NCI-H2196 (cell line): ENCODE results near the gene PAK2.
"Not testable (repeated sequence)": the region's sequence is repeated elsewhere in the genome, so short reads cannot be mapped to it uniquely, and the experiment has no call there.

Experiments
- DNase-seq: peaks from one replicate; lab custom pipeline; 2025; ENCODE audit not compliant: unreplicated experiment; lab: John Stamatoyannopoulos, UW

PAK2 gene

GRCh38 chr3:196739671-196740480, at the start of gene PAK2:
PAK2 (plus strand) TSS chr3:196739857; CDS start chr3:196782647, 42,790 bp downstream.
- peak; percentile 99 for DNase-seq

- DNase-seq: no peak
These were observed 49.6 kb upstream of the PAK2 start for GRCh38 chr3:196689941-196690660.

- no peak for DNase-seq
These were observed 48.3 kb upstream of the PAK2 start for GRCh38 chr3:196691386-196691785.

- peak; percentile 56 for DNase-seq
These were observed 45.4 kb upstream of the PAK2 start for GRCh38 chr3:196694202-196694638.

GRCh38 chr3:196694941-196695848, 44.5 kb upstream of the PAK2 start:
- DNase-seq: no peak

GRCh38 chr3:196695849-196696226, 43.8 kb upstream of the PAK2 start:
- no peak for DNase-seq

- DNase-seq: no peak
These were observed 42.4 kb upstream of the PAK2 start for GRCh38 chr3:196697270-196697669.

DNA sequence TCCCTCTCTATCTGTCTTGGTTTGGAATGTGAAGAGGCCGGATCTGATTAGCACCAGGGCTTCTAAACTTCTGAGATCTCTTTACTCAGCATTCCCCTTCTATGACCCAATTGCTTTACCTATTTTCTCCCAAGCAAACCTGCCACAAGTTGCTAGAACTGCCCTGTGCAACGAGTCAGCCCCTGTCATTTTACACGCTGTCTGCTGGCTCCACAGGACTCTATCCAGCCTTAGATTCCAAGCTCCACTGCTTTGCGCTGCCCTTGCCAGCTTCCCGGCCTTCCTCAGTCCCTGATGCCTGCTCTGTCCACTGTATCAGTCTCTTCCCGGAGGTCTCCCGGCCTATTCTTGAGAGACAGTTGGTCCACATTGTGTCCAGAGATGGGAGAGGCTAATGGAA, 39.9 kb upstream of the PAK2 start:
- DNase-seq: no peak

- no peak for DNase-seq
These were observed 38.9 kb upstream of the PAK2 start for GRCh38 chr3:196700801-196701200.

GRCh38 chr3:196706327-196706726, 33.3 kb upstream of the PAK2 start:
- DNase-seq: no peak

DNA sequence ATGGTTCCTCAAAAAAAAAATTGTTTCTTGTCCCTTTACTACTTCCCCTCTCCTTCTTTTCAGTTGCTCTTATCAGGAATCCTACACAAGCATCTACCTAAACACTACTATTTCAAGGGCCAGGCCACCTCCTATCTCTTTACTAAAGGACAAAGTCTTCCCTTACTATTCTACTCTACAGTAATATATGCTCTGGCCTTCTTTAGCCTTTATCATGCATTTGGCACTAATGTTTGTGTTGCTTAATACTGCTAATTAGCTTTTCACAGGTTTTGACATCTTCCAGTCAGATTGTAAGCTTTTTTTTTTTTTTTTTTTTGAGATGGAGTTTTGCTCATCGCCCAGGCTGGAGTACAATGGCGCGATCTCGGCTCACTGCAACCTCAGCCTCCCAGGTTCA, 32.9 kb upstream of the PAK2 start:
- no peak for DNase-seq

DNA sequence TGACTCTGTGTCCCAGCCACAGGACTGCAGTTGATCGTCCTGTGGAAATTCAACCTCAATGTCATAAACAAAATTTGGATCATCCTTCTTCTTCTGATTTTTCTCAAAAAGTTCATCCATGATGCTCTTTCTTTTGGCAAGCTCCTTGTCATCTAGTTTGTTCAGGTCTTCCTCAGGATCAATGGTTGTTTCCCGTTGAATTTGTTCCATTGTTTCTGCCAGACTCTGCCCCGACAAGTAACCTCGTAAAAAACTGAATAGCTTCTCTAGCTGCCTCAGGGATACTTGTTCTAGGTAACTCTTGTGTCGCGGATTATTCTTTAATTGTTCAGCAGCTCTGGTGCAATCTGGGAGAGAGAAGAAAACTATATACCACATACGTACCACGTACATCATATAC, 32.1 kb upstream of the PAK2 start:
- DNase-seq: no peak

GRCh38 chr3:196708467-196708866, 31.2 kb upstream of the PAK2 start:
- DNase-seq: no peak

GRCh38 chr3:196711838-196712513, 27.7 kb upstream of the PAK2 start, which contains the start of the genes CEP19 and PIGX:
CEP19 (minus strand) TSS chr3:196712250; CDS start chr3:196708657, 3,593 bp downstream.
PIGX (plus strand) TSS chr3:196712377.
- DNase-seq: peak; percentile 97

DNA sequence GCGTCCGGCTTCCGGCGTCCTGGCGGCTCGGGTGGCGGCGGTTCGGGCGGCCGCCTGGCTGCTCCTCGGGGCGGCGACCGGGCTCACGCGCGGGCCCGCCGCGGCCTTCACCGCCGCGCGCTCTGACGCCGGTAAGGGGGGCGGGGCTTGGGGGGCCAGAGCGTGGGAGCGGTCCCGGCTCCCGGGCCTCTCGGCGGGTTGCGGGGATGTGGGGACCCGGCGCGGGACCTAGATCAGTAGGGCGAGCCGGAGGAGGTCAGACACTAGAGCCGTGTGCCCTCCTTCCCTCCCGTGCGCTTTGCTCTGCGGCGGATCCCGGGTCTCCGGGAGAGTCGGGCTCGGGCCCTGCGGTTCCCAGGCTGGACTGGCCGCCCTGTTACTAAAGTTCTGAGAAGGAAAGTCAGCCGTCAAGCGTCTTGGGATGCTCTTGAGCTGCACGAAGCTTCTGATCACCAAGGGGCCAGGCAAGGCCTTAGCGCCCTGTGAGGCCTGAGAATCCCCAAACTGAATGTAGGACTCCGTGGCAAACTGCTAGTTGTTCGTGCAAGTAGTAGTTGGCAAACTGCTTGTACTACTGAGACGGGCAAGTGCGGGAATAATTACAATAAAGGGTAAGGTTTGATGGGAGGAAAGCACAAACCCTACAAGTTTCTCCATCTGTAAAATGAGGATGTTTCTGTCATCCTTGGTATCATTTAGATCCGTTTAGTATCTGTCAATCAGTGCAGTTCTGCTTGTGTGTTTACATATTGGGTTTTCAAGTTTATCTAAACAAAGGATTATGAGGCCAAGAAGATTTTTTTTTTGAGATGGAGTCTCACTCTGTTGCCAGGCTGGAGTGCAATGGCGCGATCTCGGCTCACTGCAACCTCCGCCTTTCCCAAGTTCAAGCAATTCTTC, 26.9 kb upstream of the PAK2 start:
- DNase-seq: no peak

GRCh38 chr3:196717162-196717561, 22.5 kb upstream of the PAK2 start:
- not testable (repeated sequence) for DNase-seq

- DNase-seq: no peak
These were observed 18.6 kb upstream of the PAK2 start for GRCh38 chr3:196721097-196721496.

GRCh38 chr3:196726788-196727675, 12.6 kb upstream of the PAK2 start:
- no peak for DNase-seq

GRCh38 chr3:196735751-196736150, 3.9 kb upstream of the PAK2 start:
- no peak for DNase-seq
